Calu3 (cell line): ENCODE measurements around the gene SPOCK1. TPM values are rescaled to one million over a fixed set of nuclear protein-coding genes. Genes with fewer than 3 reads are reported as not detected.

ENCODE experiments used
- BruUV-seq: library from RNA; stranded (reverse); fragments of 400-500 nt; replicated peaks from 2 replicates; lab custom pipeline; 2021; lab: Mats Ljungman, UMichigan
- CTCF ChIA-PET: fragments of 300-600 bp; sonication (Branson Sonifier 250); formaldehyde crosslinking; loops from one replicate; lab custom pipeline; 2022; ENCODE audit warnings: antibody characterized with exemption; lab: Charles Lee
- DNase-seq: peaks from one replicate; pipeline ENCODE4 v3.0.0; 2022
- H3K27ac Mint-ChIP-seq: one replicate; pipeline ENCODE4 v1.8.0; 2022; ENCODE audit warnings: mixed read lengths; ENCODE audit not compliant: unreplicated experiment
- H3K27me3 Mint-ChIP-seq: one replicate; pipeline ENCODE4 v1.8.0; 2022; ENCODE audit warnings: mixed read lengths; ENCODE audit not compliant: unreplicated experiment
- H3K36me3 Mint-ChIP-seq: one replicate; pipeline ENCODE4 v1.8.0; 2022; ENCODE audit warnings: mild to moderate bottlenecking, moderate library complexity, mixed read lengths; ENCODE audit not compliant: insufficient read depth, unreplicated experiment
- H3K4me1 Mint-ChIP-seq: one replicate; pipeline ENCODE4 v1.8.0; 2022; ENCODE audit warnings: mild to moderate bottlenecking, low read depth, mixed read lengths; ENCODE audit not compliant: unreplicated experiment
- H3K4me3 Mint-ChIP-seq: one replicate; pipeline ENCODE4 v1.8.0; 2022; ENCODE audit warnings: mild to moderate bottlenecking, low read depth, moderate library complexity, mixed read lengths; ENCODE audit not compliant: unreplicated experiment
- H3K9me3 Mint-ChIP-seq: one replicate; pipeline ENCODE4 v1.8.0; 2022; ENCODE audit warnings: low read depth, mixed read lengths; ENCODE audit not compliant: unreplicated experiment
- CTCF ChIP-seq: fragments of 200-600 bp; IDR thresholded peaks from one replicate; pipeline ENCODE4 v1.8.0; 2022; ENCODE audit warnings: antibody characterized with exemption; ENCODE audit not compliant: unreplicated experiment
- intact Hi-C: fragments of 100-400 bp; cut with micrococcal nuclease; formaldehyde crosslinking; loops from one replicate; pipeline ENCODE4 v1.10.0; 2022; ENCODE audit not compliant: unreplicated experiment
- total RNA-seq: library from RNA; stranded (reverse); gene quantifications from 2 replicates; pipeline ENCODE4 v1.2.3, GENCODE V29; 2022

SPOCK1 gene
- total RNA-seq, 1 experiment from 2014 or later, result 3.2 TPM

GRCh38 chr5:137228816-137229215, 270.3 kb downstream of the SPOCK1 start:
- BruUV-seq, result no TSS peak
- H3K27me3 Mint-ChIP-seq, result no peaks in the 10 kb centered on the region
- DNase-seq, result no peak
- peaks cover 19% of the 10 kb centered on the region for H3K4me1 Mint-ChIP-seq
- no peaks in the 10 kb centered on the region for H3K36me3 Mint-ChIP-seq
- intact Hi-C loops, result no loop called here
- TF ChIP-seq CTCF, result no peak
- H3K9me3 Mint-ChIP-seq, result no peaks in the 10 kb centered on the region
- H3K27ac Mint-ChIP-seq, result no peak overlapping the region
- no peak overlapping the region for H3K4me3 Mint-ChIP-seq
- CTCF ChIA-PET, result no interaction called here

- Mint-ChIP-seq H3K27ac (no peak overlapping the region), H3K36me3 (no peaks in the 10 kb centered on the region), H3K4me1 (no peaks in the 10 kb centered on the region), H3K9me3 (no peaks in the 10 kb centered on the region), H3K4me3 (no peak overlapping the region), H3K27me3 (no peaks in the 10 kb centered on the region)
- intact Hi-C loops, result no loop called here
- CTCF ChIA-PET, result no interaction called here
- no TSS peak for BruUV-seq
- TF ChIP-seq CTCF, result no peak
- no peak for DNase-seq
Observed at GRCh38 chr5:137226081-137226480, 273.0 kb downstream of the SPOCK1 start.

GRCh38 chr5:137223324-137224295, 275.5 kb downstream of the SPOCK1 start:
- TF ChIP-seq CTCF, result no peak
- no peak for DNase-seq
- intact Hi-C loops, result no loop called here

GRCh38 chr5:137221943-137222342, 277.2 kb downstream of the SPOCK1 start:
- Mint-ChIP-seq H3K9me3 (no peaks in the 10 kb centered on the region), H3K36me3 (peaks cover 10% of the 10 kb centered on the region), H3K27ac (no peak overlapping the region), H3K4me3 (no peak overlapping the region), H3K4me1 (peaks cover 37% of the 10 kb centered on the region), H3K27me3 (no peaks in the 10 kb centered on the region)
- intact Hi-C loops, result no loop called here
- CTCF ChIA-PET, result no interaction called here
- TF ChIP-seq CTCF, result no peak
- no TSS peak for BruUV-seq
- DNase-seq, result no peak

More at GRCh38 chr5:137223324-137224295, 275.5 kb downstream of the SPOCK1 start:
- CTCF ChIA-PET, result interaction anchor here (0.5 to 1.5 kb wide), 3 partner anchors 9 to 158 kb away, joined by 3 read pairs; no protein-coding TSS in a partner anchor
- H3K36me3 Mint-ChIP-seq, result no peaks in the 10 kb centered on the region
- no TSS peak for BruUV-seq
- peaks cover 20% of the 10 kb centered on the region for H3K4me1 Mint-ChIP-seq
- no peak overlapping the region for H3K4me3 Mint-ChIP-seq
- no peaks in the 10 kb centered on the region for H3K27me3 Mint-ChIP-seq
- H3K27ac Mint-ChIP-seq, result no peak overlapping the region
- H3K9me3 Mint-ChIP-seq, result no peaks in the 10 kb centered on the region
